A549 (cell line): ENCODE results near the gene SPSB1. TPM values are rescaled to one million over a fixed set of nuclear protein-coding genes. Genes with fewer than 3 reads are reported as not detected.

ENCODE experiments used
- ATAC-seq, 2 experiments: fragments of 200-7000 bp in 1 of 2; fragments of >200 bp in 1 of 2; cut with Nextera tagmentation in 1 of 2; cut with Tn5 transposase in 1 of 2; 3 replicates each; pipeline versions ENCODE4 v1.8.0 to v1.9.1; 2018 to 2020; ENCODE audit warnings: mild to moderate bottlenecking in 1 of 2, moderate library complexity in 1 of 2
- CTCF ChIA-PET: fragments of 300-600 bp; sonication (Branson Sonifier 250); formaldehyde crosslinking; extraction: SDS; loops from one replicate; lab custom pipeline; 2021; ENCODE audit warnings: antibody characterized with exemption, inconsistent platforms; lab: Yijun Ruan, JAX
- POLR2A ChIA-PET: fragments of 350-600 bp; formaldehyde crosslinking; extraction: SDS; loops from one replicate; lab custom pipeline; 2021; ENCODE audit warnings: antibody characterized with exemption, inconsistent platforms; lab: Yijun Ruan, JAX
- DNase-seq, 2 experiments: peaks; one replicate each; pipeline versions ENCODE4 v3.0.0 to v3.0.0-alpha.2; 2011 to 2016; ENCODE audit warnings: low read depth in 1 of 2, low spot score in 1 of 2
- FAIRE-seq: peaks from 2 replicates; lab custom pipeline; 2011; peaks lifted over from hg19 to GRCh38; lab: Jason Lieb, UNC
- H3K27ac ChIP-seq, 2 experiments: fragments of >200 bp; sonication (Bioruptor Twin); formaldehyde crosslinking; 3 replicates each; pipeline ENCODE4 v1.5.1; 2016 to 2017
- H3K4me1 ChIP-seq: fragments of >200 bp; sonication (Bioruptor Twin); formaldehyde crosslinking; 3 replicates; pipeline ENCODE4 v1.6.1; 2016
- H3K4me2 ChIP-seq: fragments of >200 bp; sonication (Bioruptor Twin); formaldehyde crosslinking; 3 replicates; pipeline ENCODE4 v1.6.1; 2016
- H3K4me3 ChIP-seq: fragments of >200 bp; sonication (Bioruptor Twin); formaldehyde crosslinking; 3 replicates; pipeline ENCODE4 v1.5.1; 2016
- H3K9me3 ChIP-seq: fragments of >200 bp; sonication (Bioruptor Twin); formaldehyde crosslinking; 3 replicates; pipeline ENCODE4 v1.6.1; 2016
- CEBPB ChIP-seq, 2 experiments: fragments of >200 bp in 1 of 2; sonication (Bioruptor Twin) in 1 of 2; formaldehyde crosslinking in 1 of 2; IDR thresholded peaks; 2 replicates each; pipeline ENCODE4 v1.6.1; 2012 to 2016
- CHD4 ChIP-seq: fragments of 200-600 bp; sonication (generic); IDR thresholded peaks from 2 replicates; pipeline ENCODE4 v1.6.1; 2016; ENCODE audit warnings: antibody characterized with exemption, mild to moderate bottlenecking, borderline replicate concordance
- EHMT2 ChIP-seq: fragments of 200-600 bp; sonication (generic); IDR thresholded peaks from 2 replicates; pipeline ENCODE4 v1.6.1; 2016; ENCODE audit warnings: antibody characterized with exemption, low read depth, mild to moderate bottlenecking, moderate library complexity
- FOSB ChIP-seq: fragments of 250-450 bp; sonication (Bioruptor Pico); IDR thresholded peaks from 2 replicates; pipeline ENCODE4 v1.5.0; 2020; ENCODE audit warnings: mild to moderate bottlenecking, moderate library complexity
- HOXA7 ChIP-seq: fragments of 250-450 bp; sonication (Bioruptor Pico); IDR thresholded peaks from 2 replicates; pipeline ENCODE4 v1.5.0; 2020; ENCODE audit warnings: mild to moderate bottlenecking, moderate library complexity
- HOXB5 ChIP-seq: fragments of 250-450 bp; sonication (Bioruptor Pico); IDR thresholded peaks from 2 replicates; pipeline ENCODE4 v1.5.0; 2020; ENCODE audit warnings: mild to moderate bottlenecking, moderate library complexity
- MAFK ChIP-seq: fragments of 450-650 bp; IDR thresholded peaks from 2 replicates; pipeline ENCODE4 v1.6.1; 2014; ENCODE audit not compliant: partially characterized antibody
- MYC ChIP-seq: IDR thresholded peaks from 2 replicates; pipeline ENCODE4 v1.6.1; 2012; ENCODE audit warnings: mild to moderate bottlenecking, inconsistent platforms, low read length, improper control_type of control experiment, borderline replicate concordance
- PBX3 ChIP-seq: IDR thresholded peaks from 2 replicates; pipeline ENCODE4 v1.6.1; 2012
- POLR2A ChIP-seq: IDR thresholded peaks from 2 replicates; pipeline ENCODE4 v1.6.1; 2012; ENCODE audit warnings: mild to moderate bottlenecking, low read length
- RCOR1 ChIP-seq: fragments of 150-350 bp; IDR thresholded peaks from 2 replicates; pipeline ENCODE4 v1.6.1; 2014; ENCODE audit warnings: antibody characterized with exemption, low read length, low read depth
- REST ChIP-seq: fragments of 200-600 bp; sonication (generic); IDR thresholded peaks from 2 replicates; pipeline ENCODE4 v1.6.1; 2016; ENCODE audit warnings: antibody characterized with exemption, mild to moderate bottlenecking, moderate library complexity
- RFX5 ChIP-seq: fragments of 450-650 bp; IDR thresholded peaks from 2 replicates; pipeline ENCODE4 v1.7.1; 2014; ENCODE audit warnings: antibody characterized with exemption, mild to moderate bottlenecking, moderate library complexity
- TFCP2L1 ChIP-seq: fragments of 250-450 bp; sonication (Bioruptor Pico); IDR thresholded peaks from 2 replicates; pipeline ENCODE4 v1.5.0; 2021; ENCODE audit warnings: mild to moderate bottlenecking
- WGBS: methylation state at CpG from one replicate; pipeline ENCODE4 v1.1.6; 2017; ENCODE audit errors: missing lambda C conversion rate; 5-methylcytosine and 5-hydroxymethylcytosine counted together
- polyA plus RNA-seq, 4 experiments: library from polyadenylated mRNA; depleted of rRNA in 3 of 4; stranded (reverse); fragments of >200 nt; fragmentation: RNase III in 1 of 4; extraction: RNeasy Plus Mini Kit Qiagen cat#74134 plus additional on column Dnase treatment in 1 of 4; gene quantifications; 2 replicates in 3 of 4; 3 replicates in 1 of 4; pipeline ENCODE4 v1.2.3, GENCODE V29; 2011 to 2017
- TF ChIP-seq, protein P1 (sequence below): fragments of 150-350 bp; IDR thresholded peaks from 2 replicates; pipeline ENCODE4 v1.6.1; 2014; ENCODE audit warnings: low read depth, mild to moderate bottlenecking, low read length
- TF ChIP-seq, protein P2 (sequence below): fragments of >200 bp; sonication (Bioruptor Twin); formaldehyde crosslinking; IDR thresholded peaks from 3 replicates; pipeline ENCODE4 v1.6.1; 2016
- TF ChIP-seq, protein P3 (sequence below): fragments of 250-450 bp; sonication (Bioruptor Pico); IDR thresholded peaks from 2 replicates; pipeline ENCODE4 v1.5.0; 2021; ENCODE audit warnings: mild to moderate bottlenecking, moderate library complexity, borderline replicate concordance

The SPSB1 gene
- polyA plus RNA-seq, 2 of the 4 experiments (the other 2 are of a cell fraction) = 22.3 to 23.7 TPM

- Histone ChIP-seq H3K4me3 (no peak overlapping the region), H3K27ac (no peak overlapping the region), H3K4me1 (peaks cover 41% of the 10 kb centered on the region), H3K9me3 (no peaks in the 10 kb centered on the region), H3K4me2 (no peak overlapping the region)
- ATAC-seq = no peak
- ChIA-PET POLR2A (no interaction called here), CTCF (interaction anchor here (0.7 to 2.1 kb wide), 2 partner anchors 20 to 114 kb away, joined by 3 to 8 read pairs; no protein-coding TSS in a partner anchor)
- TF ChIP-seq RFX5 = no peak
- TF ChIP-seq CHD4 = no peak
- TF ChIP-seq POLR2A = no peak
- TF ChIP-seq MYC = no peak
- TF ChIP-seq EHMT2 = no peak
- TF ChIP-seq, protein P1, sequence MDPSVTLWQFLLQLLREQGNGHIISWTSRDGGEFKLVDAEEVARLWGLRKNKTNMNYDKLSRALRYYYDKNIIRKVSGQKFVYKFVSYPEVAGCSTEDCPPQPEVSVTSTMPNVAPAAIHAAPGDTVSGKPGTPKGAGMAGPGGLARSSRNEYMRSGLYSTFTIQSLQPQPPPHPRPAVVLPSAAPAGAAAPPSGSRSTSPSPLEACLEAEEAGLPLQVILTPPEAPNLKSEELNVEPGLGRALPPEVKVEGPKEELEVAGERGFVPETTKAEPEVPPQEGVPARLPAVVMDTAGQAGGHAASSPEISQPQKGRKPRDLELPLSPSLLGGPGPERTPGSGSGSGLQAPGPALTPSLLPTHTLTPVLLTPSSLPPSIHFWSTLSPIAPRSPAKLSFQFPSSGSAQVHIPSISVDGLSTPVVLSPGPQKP = no peak
- no peak for TF ChIP-seq CEBPB (IDR thresholded peaks at IDR 0.05)
- no peak for TF ChIP-seq RCOR1
- no peak for TF ChIP-seq HOXA7 (CRISPR knock-in tag)
- FAIRE-seq = no peak
- DNase-seq = no peak
- WGBS = 100% methylated on average over 1 of the region's 7 CpGs
Measured at GRCh38 chr1:9309991-9310390, 17.3 kb downstream of the SPSB1 start.

- peaks cover 41% of the 10 kb centered on the region for H3K4me1 ChIP-seq
- H3K27ac ChIP-seq = no peak overlapping the region
- POLR2A ChIA-PET = no interaction called here
- ATAC-seq (no peak), DNase-seq (no peak), FAIRE-seq (no peak)
- no peak overlapping the region for H3K4me2 ChIP-seq
- TF ChIP-seq RCOR1 (no peak), REST (no peak), PBX3 (no peak), MAFK (no peak), TFCP2L1 (no peak), POLR2A (no peak), FOSB (no peak), HOXB5 (CRISPR knock-in tag) (no peak)
- TF ChIP-seq, protein P2, sequence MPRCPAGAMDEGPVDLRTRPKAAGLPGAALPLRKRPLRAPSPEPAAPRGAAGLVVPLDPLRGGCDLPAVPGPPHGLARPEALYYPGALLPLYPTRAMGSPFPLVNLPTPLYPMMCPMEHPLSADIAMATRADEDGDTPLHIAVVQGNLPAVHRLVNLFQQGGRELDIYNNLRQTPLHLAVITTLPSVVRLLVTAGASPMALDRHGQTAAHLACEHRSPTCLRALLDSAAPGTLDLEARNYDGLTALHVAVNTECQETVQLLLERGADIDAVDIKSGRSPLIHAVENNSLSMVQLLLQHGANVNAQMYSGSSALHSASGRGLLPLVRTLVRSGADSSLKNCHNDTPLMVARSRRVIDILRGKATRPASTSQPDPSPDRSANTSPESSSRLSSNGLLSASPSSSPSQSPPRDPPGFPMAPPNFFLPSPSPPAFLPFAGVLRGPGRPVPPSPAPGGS = no peak
- TF ChIP-seq, protein P3, sequence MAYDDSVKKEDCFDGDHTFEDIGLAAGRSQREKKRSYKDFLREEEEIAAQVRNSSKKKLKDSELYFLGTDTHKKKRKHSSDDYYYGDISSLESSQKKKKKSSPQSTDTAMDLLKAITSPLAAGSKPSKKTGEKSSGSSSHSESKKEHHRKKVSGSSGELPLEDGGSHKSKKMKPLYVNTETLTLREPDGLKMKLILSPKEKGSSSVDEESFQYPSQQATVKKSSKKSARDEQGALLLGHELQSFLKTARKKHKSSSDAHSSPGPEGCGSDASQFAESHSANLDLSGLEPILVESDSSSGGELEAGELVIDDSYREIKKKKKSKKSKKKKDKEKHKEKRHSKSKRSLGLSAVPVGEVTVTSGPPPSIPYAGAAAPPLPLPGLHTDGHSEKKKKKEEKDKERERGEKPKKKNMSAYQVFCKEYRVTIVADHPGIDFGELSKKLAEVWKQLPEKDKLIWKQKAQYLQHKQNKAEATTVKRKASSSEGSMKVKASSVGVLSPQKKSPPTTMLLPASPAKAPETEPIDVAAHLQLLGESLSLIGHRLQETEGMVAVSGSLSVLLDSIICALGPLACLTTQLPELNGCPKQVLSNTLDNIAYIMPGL = no peak
- CTCF ChIA-PET = interaction anchor here (2.1 kb wide), 1 partner anchor 22 kb away, joined by 8 read pairs; no protein-coding TSS in a partner anchor
- H3K4me3 ChIP-seq = no peak overlapping the region
- no peaks in the 10 kb centered on the region for H3K9me3 ChIP-seq
- 91% methylated on average over 10 of the region's 10 CpGs for WGBS
Measured at GRCh38 chr1:9311029-9311428, 18.3 kb downstream of the SPSB1 start.
